ENCODE measurements around the gene POU6F2. TPM values are rescaled to one million over a fixed set of nuclear protein-coding genes. Genes with fewer than 3 reads are reported as not detected.

POU6F2 gene
- total RNA-seq, 3 donors from 2014 or later, result under 0.01 TPM; not detected in 2

- Histone ChIP-seq H3K9me3 (no peaks in the 10 kb centered on the region), H3K27ac (no peak overlapping the region), H3K4me3 (no peak overlapping the region), H3K27me3 (no peaks in the 10 kb centered on the region), H3K36me3 (no peaks in the 10 kb centered on the region), H3K4me1 (no peaks in the 10 kb centered on the region)
- no peak for DNase-seq (ENCODE audit: low spot score in 2 of 2)
- TF ChIP-seq POLR2A (IDR thresholded peaks at IDR 0.05) (no peak), POLR2AphosphoS5 (IDR thresholded peaks at IDR 0.05) (no peak)
- TF ChIP-seq, protein P1, sequence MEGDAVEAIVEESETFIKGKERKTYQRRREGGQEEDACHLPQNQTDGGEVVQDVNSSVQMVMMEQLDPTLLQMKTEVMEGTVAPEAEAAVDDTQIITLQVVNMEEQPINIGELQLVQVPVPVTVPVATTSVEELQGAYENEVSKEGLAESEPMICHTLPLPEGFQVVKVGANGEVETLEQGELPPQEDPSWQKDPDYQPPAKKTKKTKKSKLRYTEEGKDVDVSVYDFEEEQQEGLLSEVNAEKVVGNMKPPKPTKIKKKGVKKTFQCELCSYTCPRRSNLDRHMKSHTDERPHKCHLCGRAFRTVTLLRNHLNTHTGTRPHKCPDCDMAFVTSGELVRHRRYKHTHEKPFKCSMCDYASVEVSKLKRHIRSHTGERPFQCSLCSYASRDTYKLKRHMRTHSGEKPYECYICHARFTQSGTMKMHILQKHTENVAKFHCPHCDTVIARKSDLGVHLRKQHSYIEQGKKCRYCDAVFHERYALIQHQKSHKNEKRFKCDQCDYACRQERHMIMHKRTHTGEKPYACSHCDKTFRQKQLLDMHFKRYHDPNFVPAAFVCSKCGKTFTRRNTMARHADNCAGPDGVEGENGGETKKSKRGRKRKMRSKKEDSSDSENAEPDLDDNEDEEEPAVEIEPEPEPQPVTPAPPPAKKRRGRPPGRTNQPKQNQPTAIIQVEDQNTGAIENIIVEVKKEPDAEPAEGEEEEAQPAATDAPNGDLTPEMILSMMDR (IDR thresholded peaks at IDR 0.05), result no peak
- intact Hi-C loops (cut with DNase I; ENCODE audit: low total_unique reads), result loop anchor here (5.0 kb wide), 1 partner anchor 116 kb away; no protein-coding TSS in a partner anchor
Measured at GRCh38 chr7:39158367-39158766, 180.7 kb downstream of the POU6F2 start.

- TF ChIP-seq, protein P1 (IDR thresholded peaks at IDR 0.05), result no peak
- no peak for TF ChIP-seq POLR2AphosphoS5 (IDR thresholded peaks at IDR 0.05)
- TF ChIP-seq POLR2A (IDR thresholded peaks at IDR 0.05), result no peak
Measured at GRCh38 chr7:39161903-39162302, 184.2 kb downstream of the POU6F2 start.

GRCh38 chr7:39164887-39165286 lies 187.2 kb downstream of the POU6F2 start:
- Histone ChIP-seq H3K27ac (no peak overlapping the region), H3K27me3 (no peaks in the 10 kb centered on the region), H3K4me1 (no peaks in the 10 kb centered on the region), H3K4me3 (no peak overlapping the region), H3K9me3 (no peaks in the 10 kb centered on the region), H3K36me3 (no peaks in the 10 kb centered on the region)
- intact Hi-C loops (cut with DNase I; ENCODE audit: low total_unique reads), result no loop called here
- no peak for TF ChIP-seq POLR2A (IDR thresholded peaks at IDR 0.05)
- no peak for TF ChIP-seq POLR2AphosphoS5 (IDR thresholded peaks at IDR 0.05)
- TF ChIP-seq, protein P1 (IDR thresholded peaks at IDR 0.05), result no peak
- no peak for DNase-seq (ENCODE audit: low spot score in 2 of 2)

More at GRCh38 chr7:39161903-39162302, 184.2 kb downstream of the POU6F2 start:
- Histone ChIP-seq H3K27me3 (no peaks in the 10 kb centered on the region), H3K36me3 (no peaks in the 10 kb centered on the region), H3K4me3 (no peak overlapping the region), H3K9me3 (no peaks in the 10 kb centered on the region), H3K4me1 (no peaks in the 10 kb centered on the region), H3K27ac (no peak overlapping the region)
- DNase-seq (ENCODE audit: low spot score in 2 of 2), result no peak
- intact Hi-C loops (cut with DNase I; ENCODE audit: low total_unique reads), result no loop called here

- H3K4me1 ChIP-seq, result no peaks in the 10 kb centered on the region
- TF ChIP-seq POLR2AphosphoS5 (IDR thresholded peaks at IDR 0.05) (no peak), POLR2A (IDR thresholded peaks at IDR 0.05) (no peak)
- TF ChIP-seq, protein P1 (IDR thresholded peaks at IDR 0.05), result no peak
Measured at GRCh38 chr7:39168403-39169098, 190.8 kb downstream of the POU6F2 start.

GRCh38 chr7:39172137-39172536 lies 194.4 kb downstream of the POU6F2 start:
- intact Hi-C loops (cut with DNase I; ENCODE audit: low total_unique reads), result no loop called here
- DNase-seq (ENCODE audit: low spot score in 2 of 2), result no peak

More at GRCh38 chr7:39168403-39169098, 190.8 kb downstream of the POU6F2 start:
- intact Hi-C loops (cut with DNase I; ENCODE audit: low total_unique reads), result no loop called here
- Histone ChIP-seq H3K27ac (no peak overlapping the region), H3K9me3 (no peaks in the 10 kb centered on the region), H3K36me3 (no peaks in the 10 kb centered on the region), H3K27me3 (no peaks in the 10 kb centered on the region), H3K4me3 (no peak overlapping the region)
- no peak for DNase-seq (ENCODE audit: low spot score in 2 of 2)

More at GRCh38 chr7:39172137-39172536, 194.4 kb downstream of the POU6F2 start:
- no peak overlapping the region for H3K27ac ChIP-seq
- no peaks in the 10 kb centered on the region for H3K9me3 ChIP-seq
- H3K27me3 ChIP-seq, result no peaks in the 10 kb centered on the region
- no peaks in the 10 kb centered on the region for H3K36me3 ChIP-seq
- no peak overlapping the region for H3K4me3 ChIP-seq
- TF ChIP-seq POLR2A (IDR thresholded peaks at IDR 0.05) (no peak), POLR2AphosphoS5 (IDR thresholded peaks at IDR 0.05) (no peak)
- TF ChIP-seq, protein P1 (IDR thresholded peaks at IDR 0.05), result no peak
- H3K4me1 ChIP-seq, result no peaks in the 10 kb centered on the region

All from breast epithelium (tissue), 4 donors.